Thoracic aorta (tissue), 2 donors: Measurements from ENCODE around the gene PARP9. TPM values are rescaled to one million over a fixed set of nuclear protein-coding genes. Genes with fewer than 3 reads are reported as not detected.

Source experiments
- ATAC-seq: fragments of 150-250 bp; one replicate; pipeline ENCODE4 v1.8.0; 2017; ENCODE audit warnings: low read depth; ENCODE audit not compliant: insufficient number of reproducible peaks, low FRiP score
- DNase-seq: peaks from one replicate; pipeline ENCODE4 v3.0.0-alpha.2; 2020; ENCODE audit warnings: low spot score
- H3K27ac ChIP-seq, 2 donors: fragments of 200-600 bp; sonication (generic); 1 replicate in 1 of 2; 2 replicates in 1 of 2; pipeline ENCODE4 v1.5.1; 2016; ENCODE audit warnings: mild to moderate bottlenecking in 2 of 2, moderate library complexity in 2 of 2
- H3K27me3 ChIP-seq: fragments of 200-600 bp; sonication (generic); replicated peaks from 2 replicates; pipeline ENCODE4 v1.6.0; 2016; ENCODE audit warnings: mild to moderate bottlenecking; ENCODE audit not compliant: insufficient read depth
- H3K36me3 ChIP-seq: fragments of 200-600 bp; sonication (generic); one replicate; pipeline ENCODE4 v1.5.1; 2016
- H3K4me1 ChIP-seq, 2 donors: fragments of 200-600 bp; sonication (generic); 1 replicate in 1 of 2; 2 replicates in 1 of 2; pipeline versions ENCODE4 v1.5.1 to v1.6.0; 2016; ENCODE audit warnings: low read depth in 2 of 2, mild to moderate bottlenecking in 1 of 2; ENCODE audit not compliant: control insufficient read depth in 1 of 2
- H3K4me3 ChIP-seq: fragments of 200-600 bp; sonication (generic); 2 replicates; pipeline ENCODE4 v1.5.1; 2016; ENCODE audit warnings: mild to moderate bottlenecking
- H3K9me3 ChIP-seq: fragments of 200-600 bp; sonication (generic); 2 replicates; pipeline ENCODE4 v1.5.1; 2016
- CTCF ChIP-seq: fragments of 200-600 bp; sonication (generic); IDR thresholded peaks from one replicate; pipeline ENCODE4 v1.5.1; 2019; ENCODE audit warnings: antibody characterized with exemption
- total RNA-seq, 2 donors: library from RNA; depleted of rRNA; stranded (reverse); fragments of >200 nt; gene quantifications; one replicate each; pipeline versions ENCODE4 v1.1.0 to v1.2.3, GENCODE V29; 2016

The PARP9 gene
- total RNA-seq, 2 donors from 2014 or later = 31.8 to 38.0 TPM

- H3K27ac ChIP-seq = no peak overlapping the region
- no peaks in the 10 kb centered on the region for H3K36me3 ChIP-seq
- H3K9me3 ChIP-seq = no peaks in the 10 kb centered on the region
- H3K4me3 ChIP-seq = no peak overlapping the region
- ATAC-seq (no peak), DNase-seq (no peak)
- no peak for TF ChIP-seq CTCF
- no peaks in the 10 kb centered on the region for H3K27me3 ChIP-seq
- peaks cover 22 to 27% of the 10 kb centered on the region in 2 donors for H3K4me1 ChIP-seq
Observed at GRCh38 chr3:122515870-122516269, 48.2 kb downstream of the PARP9 start.

DNA sequence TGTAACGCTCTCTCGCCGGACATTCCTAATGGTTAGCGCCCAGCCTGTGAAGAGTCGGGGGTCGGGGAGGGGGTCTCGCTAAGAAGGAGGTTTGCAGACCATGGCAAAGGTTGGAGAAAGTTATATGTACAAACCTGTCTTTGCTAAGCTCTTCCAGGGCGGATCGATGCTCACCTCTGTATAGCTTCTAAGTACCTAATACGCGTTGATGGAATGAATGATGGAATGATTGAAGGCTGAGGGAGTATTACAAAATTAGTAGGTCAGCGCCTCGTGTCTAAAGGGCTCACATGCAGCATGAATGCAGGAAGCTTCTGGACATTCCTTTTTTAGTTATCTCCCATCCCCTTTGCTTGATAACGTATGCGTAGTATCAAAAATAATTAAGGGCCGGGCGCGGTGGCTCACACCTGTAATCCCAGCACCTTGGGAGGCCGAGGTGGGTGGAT, 49.1 kb downstream of the PARP9 start:
- Histone ChIP-seq H3K27ac (peak overlapping the region; percentile 92 to 95), H3K4me1 (peaks cover 22 to 27% of the 10 kb centered on the region in 2 donors), H3K36me3 (no peaks in the 10 kb centered on the region), H3K27me3 (no peaks in the 10 kb centered on the region), H3K4me3 (peak overlapping the region; percentile 88), H3K9me3 (no peaks in the 10 kb centered on the region)
- ATAC-seq = no peak
- DNase-seq = no peak
- TF ChIP-seq CTCF = no peak

DNA sequence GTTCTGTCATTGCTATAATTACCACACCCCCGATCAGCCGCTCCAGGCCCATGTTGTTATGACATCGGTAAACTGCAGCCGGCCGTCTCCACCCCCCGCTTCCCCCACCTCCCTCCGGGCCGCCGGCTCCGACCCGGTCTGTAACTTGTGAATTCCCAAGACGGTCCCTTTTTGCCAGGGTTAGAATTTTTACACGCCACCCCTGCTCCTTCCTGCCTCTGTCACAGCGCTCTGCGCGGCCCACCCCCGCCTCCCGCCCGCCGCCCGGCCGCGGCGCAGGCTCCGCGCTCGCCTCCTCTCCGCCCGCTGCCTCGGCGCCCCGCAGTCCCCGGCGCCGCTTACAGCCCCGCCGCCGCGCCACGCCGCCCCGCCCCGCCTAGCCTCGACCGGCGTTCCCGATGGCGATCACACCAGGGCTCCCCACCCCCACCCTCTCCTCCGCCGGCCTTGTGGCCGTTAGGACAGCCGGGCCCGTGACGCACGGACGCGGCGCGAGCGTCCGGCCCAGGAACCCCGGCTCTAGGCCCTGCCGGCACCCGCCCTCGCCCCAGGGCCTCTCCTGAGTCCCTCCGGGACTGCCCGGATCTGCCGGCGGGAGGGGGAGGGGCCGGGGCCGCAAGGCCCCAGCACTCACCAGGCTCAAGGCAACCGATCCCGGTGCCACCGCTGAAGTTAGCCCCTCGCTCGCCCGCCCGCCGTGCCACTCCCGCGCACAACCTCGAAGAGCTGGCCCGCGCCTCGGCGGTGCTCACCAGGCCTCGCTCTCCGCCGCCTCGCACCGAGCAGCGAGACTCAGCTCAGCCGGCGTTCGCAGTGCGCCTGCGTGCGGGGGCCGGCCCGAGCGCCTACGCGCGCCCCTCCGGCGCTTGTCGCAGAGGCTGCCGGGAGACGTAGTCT, 49.7 kb downstream of the PARP9 start, which contains the start of gene KPNA1:
TSS of gene KPNA1 (minus strand) at position 817 of the 897 bp plus-strand sequence. CDS start 18,374 bp downstream, outside the sequence.
- Histone ChIP-seq H3K36me3 (no peaks in the 10 kb centered on the region), H3K27me3 (no peaks in the 10 kb centered on the region), H3K4me1 (peaks cover 24 to 27% of the 10 kb centered on the region in 2 donors), H3K4me3 (peak within 1 kb of the TSS; percentile 88), H3K9me3 (no peaks in the 10 kb centered on the region), H3K27ac (peak within 1 kb of the TSS; percentile 92 to 95)
- no peak for TF ChIP-seq CTCF
- ATAC-seq = peak; percentile 85
- DNase-seq = peak; percentile 53

GRCh38 chr3:122513386-122514122, 50.5 kb downstream of the PARP9 start:
- TF ChIP-seq CTCF = no peak
- H3K4me1 ChIP-seq = peaks cover 29% of the 10 kb centered on the region in 2 donors

DNA sequence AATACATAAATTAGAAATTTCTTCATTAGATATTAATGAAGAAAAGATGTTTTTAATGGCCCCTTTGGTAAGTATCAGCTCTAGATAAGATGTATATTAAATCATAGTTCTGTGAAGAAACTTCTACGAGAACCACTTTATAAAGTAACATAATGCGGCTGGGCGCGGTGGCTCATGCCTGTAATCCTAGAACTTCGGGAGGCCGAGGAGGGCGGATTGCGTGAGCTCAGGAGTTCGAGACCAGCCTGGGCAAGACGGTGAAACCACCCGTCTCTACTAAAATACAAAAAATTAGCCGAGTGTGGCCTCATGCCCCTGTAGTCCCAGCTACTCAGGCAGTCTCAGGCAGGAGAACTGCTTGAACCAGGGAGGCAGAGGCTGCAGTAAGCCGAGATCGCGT, 51.8 kb downstream of the PARP9 start:
- no peaks in the 10 kb centered on the region for H3K36me3 ChIP-seq
- no peak overlapping the region for H3K4me3 ChIP-seq
- H3K27me3 ChIP-seq = no peaks in the 10 kb centered on the region
- no peak for TF ChIP-seq CTCF
- H3K27ac ChIP-seq = no peak overlapping the region
- H3K4me1 ChIP-seq = peaks cover 31 to 38% of the 10 kb centered on the region in 2 donors
- DNase-seq (no peak), ATAC-seq (no peak)
- no peaks in the 10 kb centered on the region for H3K9me3 ChIP-seq

More at GRCh38 chr3:122513386-122514122, 50.5 kb downstream of the PARP9 start:
- no peaks in the 10 kb centered on the region for H3K36me3 ChIP-seq
- peak overlapping the region; percentile 92 to 95 for H3K27ac ChIP-seq
- H3K27me3 ChIP-seq = no peaks in the 10 kb centered on the region
- ATAC-seq (no peak), DNase-seq (no peak)
- no peaks in the 10 kb centered on the region for H3K9me3 ChIP-seq
- peak overlapping the region; percentile 88 for H3K4me3 ChIP-seq
